ENCODE results near the gene LYRM1. TPM values are rescaled to one million over a fixed set of nuclear protein-coding genes. Genes with fewer than 3 reads are reported as not detected.

LYRM1 gene
- polyA plus RNA-seq, 4 donors, result 18.1 to 96.5 (median 45.3) TPM

DNA sequence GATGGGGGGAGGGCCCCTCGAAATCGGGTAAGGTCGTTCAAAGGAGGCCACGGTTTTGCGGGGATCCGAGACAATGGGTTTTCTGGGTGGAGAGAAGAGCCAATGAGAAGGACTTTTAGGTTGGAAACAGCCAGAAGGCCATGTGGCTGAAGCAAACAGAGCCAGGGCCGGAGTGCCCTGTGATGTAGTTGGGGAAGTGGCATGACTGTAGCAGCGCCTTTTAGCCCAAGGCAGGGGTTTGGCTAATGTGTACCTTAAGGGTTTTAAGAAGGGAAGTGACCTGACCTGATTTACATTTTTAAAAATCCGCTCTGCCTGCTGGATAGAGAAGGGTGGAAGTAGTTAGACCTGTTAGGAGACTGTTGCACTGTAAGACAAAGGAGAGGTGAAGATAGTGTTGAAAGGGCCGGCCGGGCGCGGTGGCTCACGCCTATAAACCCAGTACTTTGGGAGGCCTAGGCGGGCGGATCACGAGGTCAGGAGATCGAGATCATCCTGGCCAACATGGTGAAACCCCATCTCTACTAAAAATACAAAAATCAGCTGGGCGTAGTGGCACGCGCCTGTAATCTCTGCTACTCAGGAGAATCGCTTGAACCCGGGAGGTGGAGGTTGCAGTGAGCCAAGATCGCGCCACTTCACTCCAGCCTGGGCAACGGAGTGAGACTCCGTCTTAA, 1.0 kb downstream of the LYRM1 start:
- DNase-seq (peak; percentile 42 to 78), FAIRE-seq (no peak)
- Histone ChIP-seq H3K4me3 (ENCODE audit: low read depth in 1 of 3, low read length in 3 of 3) (peak overlapping the region; percentile 81 to 89 (median 84)), H3K9me3 (ENCODE audit: control insufficient read depth in 2 of 2, insufficient read depth in 1 of 2, low read depth in 1 of 2, low read length in 1 of 2) (no peaks in the 10 kb centered on the region), H3K4me1 (ENCODE audit: control insufficient read depth in 3 of 3, insufficient read depth in 2 of 3, low read depth in 1 of 3, low read length in 2 of 3) (peaks cover 2 to 57% (median 41%) of the 10 kb centered on the region in 3 donors), H3K36me3 (ENCODE audit: control insufficient read depth in 3 of 3, insufficient read depth in 2 of 3, low read depth in 1 of 3, low read length in 3 of 3) (peaks cover 0 to 7% (median 0%) of the 10 kb centered on the region in 3 donors), H3K27ac (ENCODE audit: low read depth in 1 of 3, low read length in 2 of 3) (peak overlapping the region; percentile 88 to 99 (median 98)), H3K27me3 (ENCODE audit: control insufficient read depth in 3 of 3, insufficient read depth in 3 of 3, low read length in 3 of 3) (no peaks in the 10 kb centered on the region)
- WGBS, 3 donors, result 16 to 26% (median 23%) methylated on average over 27 of the region's 27 CpGs

DNA sequence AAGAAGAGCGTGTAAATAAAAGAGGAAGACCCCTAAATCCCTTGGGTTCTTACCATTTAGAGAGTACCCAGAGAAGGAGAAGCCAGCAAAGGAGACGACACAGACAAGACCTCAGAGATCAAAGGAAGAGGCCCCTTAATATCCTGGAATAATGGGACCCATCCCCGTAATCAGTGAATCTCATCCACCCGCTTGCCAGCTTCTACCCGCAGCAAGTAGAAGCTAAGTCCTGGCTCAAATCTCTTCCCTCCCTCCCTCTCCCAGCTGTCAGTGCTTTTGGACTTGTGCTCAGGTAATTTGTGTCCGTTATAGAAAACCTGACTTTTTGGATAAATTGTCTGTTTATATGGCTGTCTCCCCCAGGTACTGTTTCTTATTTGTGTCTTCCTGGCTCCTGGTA, 1.9 kb downstream of the LYRM1 start:
- WGBS, 3 donors, result 76 to 90% (median 89%) methylated on average over 6 of the region's 6 CpGs
- DNase-seq (no peak), FAIRE-seq (no peak)
- H3K9me3 ChIP-seq (ENCODE audit: control insufficient read depth in 2 of 2, insufficient read depth in 1 of 2, low read depth in 1 of 2, low read length in 1 of 2), result no peaks in the 10 kb centered on the region
- no peaks in the 10 kb centered on the region for H3K27me3 ChIP-seq (ENCODE audit: control insufficient read depth in 3 of 3, insufficient read depth in 3 of 3, low read length in 3 of 3)
- peaks cover 0 to 8% (median 0%) of the 10 kb centered on the region in 3 donors for H3K36me3 ChIP-seq (ENCODE audit: control insufficient read depth in 3 of 3, insufficient read depth in 2 of 3, low read depth in 1 of 3, low read length in 3 of 3)
- peaks cover 2 to 59% (median 39%) of the 10 kb centered on the region in 3 donors for H3K4me1 ChIP-seq (ENCODE audit: control insufficient read depth in 3 of 3, insufficient read depth in 2 of 3, low read depth in 1 of 3, low read length in 2 of 3)
- no peak overlapping the region for H3K4me3 ChIP-seq (ENCODE audit: low read depth in 1 of 3, low read length in 3 of 3)
- peak overlapping the region in 2 of 3 donors; percentile 38 to 98 for H3K27ac ChIP-seq (ENCODE audit: low read depth in 1 of 3, low read length in 2 of 3)

DNA sequence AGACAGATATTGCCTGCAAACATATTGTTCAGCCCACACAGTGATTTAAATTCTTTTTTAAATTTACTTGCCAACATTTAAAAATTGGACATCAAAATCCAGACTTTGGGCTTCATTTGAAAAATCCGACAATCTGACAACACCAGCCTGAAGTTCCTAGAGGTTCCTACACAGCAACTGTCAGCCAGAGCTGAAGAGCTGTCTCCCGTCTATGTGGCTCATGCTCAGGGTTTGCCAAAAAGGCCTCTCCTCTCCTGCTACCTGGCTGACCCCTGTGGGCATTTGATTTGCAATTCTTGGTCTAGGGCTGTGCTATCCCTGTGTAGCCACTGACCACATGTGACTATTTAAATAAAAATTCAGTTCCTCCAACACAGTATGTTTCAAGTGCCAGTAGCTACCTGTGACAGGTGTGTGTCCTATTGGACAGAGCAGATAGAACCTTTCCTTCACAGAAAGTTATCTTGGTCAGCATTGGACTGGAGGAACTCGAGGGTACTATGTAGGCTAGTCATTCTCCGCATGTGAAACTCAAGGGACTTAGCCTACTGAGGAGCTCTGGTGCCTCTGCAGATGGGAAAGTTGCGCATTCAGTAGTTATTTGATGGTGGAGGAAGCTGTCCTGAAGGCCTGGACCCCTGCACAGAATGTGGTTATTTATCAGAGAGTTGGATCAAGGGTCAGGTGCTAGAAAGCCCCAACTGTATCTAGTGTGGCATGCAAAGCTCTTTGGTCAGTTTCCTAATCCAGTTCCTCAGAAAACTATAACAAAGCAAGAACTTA, 2.7 kb downstream of the LYRM1 start:
- Histone ChIP-seq H3K27ac (ENCODE audit: low read depth in 1 of 3, low read length in 2 of 3) (peak overlapping the region in 1 of 3 donors; percentile 61), H3K4me1 (ENCODE audit: control insufficient read depth in 3 of 3, insufficient read depth in 2 of 3, low read depth in 1 of 3, low read length in 2 of 3) (peaks cover 0 to 52% (median 32%) of the 10 kb centered on the region in 3 donors), H3K27me3 (ENCODE audit: control insufficient read depth in 3 of 3, insufficient read depth in 3 of 3, low read length in 3 of 3) (no peaks in the 10 kb centered on the region), H3K4me3 (ENCODE audit: low read depth in 1 of 3, low read length in 3 of 3) (no peak overlapping the region), H3K36me3 (ENCODE audit: control insufficient read depth in 3 of 3, insufficient read depth in 2 of 3, low read depth in 1 of 3, low read length in 3 of 3) (peaks cover 0 to 8% (median 0%) of the 10 kb centered on the region in 3 donors), H3K9me3 (ENCODE audit: control insufficient read depth in 2 of 2, insufficient read depth in 1 of 2, low read depth in 1 of 2, low read length in 1 of 2) (no peaks in the 10 kb centered on the region)
- DNase-seq (no peak), FAIRE-seq (no peak)
- WGBS, 3 donors, result 84 to 85% (median 85%) methylated on average over 5 of the region's 5 CpGs

DNA sequence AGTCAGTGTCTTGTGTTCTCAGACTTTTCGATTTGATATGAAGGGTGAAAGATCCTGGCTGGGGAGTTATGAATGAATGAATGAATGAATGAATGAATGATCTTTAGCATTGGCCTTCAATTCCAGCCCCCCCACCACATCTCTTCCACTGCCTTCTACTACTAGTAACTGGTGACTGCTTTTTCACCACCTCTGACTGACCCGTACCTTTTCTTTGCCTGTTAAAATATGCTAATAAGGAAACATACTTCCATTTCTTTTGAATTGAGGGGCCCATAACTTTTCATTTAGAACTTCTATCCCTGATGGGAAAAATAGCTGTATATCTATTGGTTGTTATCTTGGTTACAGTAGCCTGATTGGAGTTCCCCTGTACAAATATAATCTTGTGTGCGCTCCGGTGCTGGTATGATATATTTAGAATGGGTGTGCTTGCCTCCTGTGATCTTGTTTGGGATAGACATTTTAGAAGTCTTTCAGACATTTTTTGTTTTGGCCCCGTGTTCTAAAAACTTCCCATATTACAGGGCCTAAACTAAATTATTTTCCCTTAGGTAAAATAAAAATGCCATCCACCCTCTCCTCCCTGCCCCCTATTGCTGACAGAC, 3.4 kb downstream of the LYRM1 start:
- Histone ChIP-seq H3K9me3 (ENCODE audit: control insufficient read depth in 2 of 2, insufficient read depth in 1 of 2, low read depth in 1 of 2, low read length in 1 of 2) (no peaks in the 10 kb centered on the region), H3K27ac (ENCODE audit: low read depth in 1 of 3, low read length in 2 of 3) (peak overlapping the region in 2 of 3 donors; percentile 6 to 61), H3K4me1 (ENCODE audit: control insufficient read depth in 3 of 3, insufficient read depth in 2 of 3, low read depth in 1 of 3, low read length in 2 of 3) (peaks cover 0 to 52% (median 32%) of the 10 kb centered on the region in 3 donors), H3K4me3 (ENCODE audit: low read depth in 1 of 3, low read length in 3 of 3) (no peak overlapping the region), H3K36me3 (ENCODE audit: control insufficient read depth in 3 of 3, insufficient read depth in 2 of 3, low read depth in 1 of 3, low read length in 3 of 3) (peaks cover 0 to 8% (median 0%) of the 10 kb centered on the region in 3 donors), H3K27me3 (ENCODE audit: control insufficient read depth in 3 of 3, insufficient read depth in 3 of 3, low read length in 3 of 3) (no peaks in the 10 kb centered on the region)
- 42 to 54% (median 45%) methylated on average over 5 of the region's 5 CpGs for WGBS, 3 donors
- DNase-seq (no peak), FAIRE-seq (no peak)

DNA sequence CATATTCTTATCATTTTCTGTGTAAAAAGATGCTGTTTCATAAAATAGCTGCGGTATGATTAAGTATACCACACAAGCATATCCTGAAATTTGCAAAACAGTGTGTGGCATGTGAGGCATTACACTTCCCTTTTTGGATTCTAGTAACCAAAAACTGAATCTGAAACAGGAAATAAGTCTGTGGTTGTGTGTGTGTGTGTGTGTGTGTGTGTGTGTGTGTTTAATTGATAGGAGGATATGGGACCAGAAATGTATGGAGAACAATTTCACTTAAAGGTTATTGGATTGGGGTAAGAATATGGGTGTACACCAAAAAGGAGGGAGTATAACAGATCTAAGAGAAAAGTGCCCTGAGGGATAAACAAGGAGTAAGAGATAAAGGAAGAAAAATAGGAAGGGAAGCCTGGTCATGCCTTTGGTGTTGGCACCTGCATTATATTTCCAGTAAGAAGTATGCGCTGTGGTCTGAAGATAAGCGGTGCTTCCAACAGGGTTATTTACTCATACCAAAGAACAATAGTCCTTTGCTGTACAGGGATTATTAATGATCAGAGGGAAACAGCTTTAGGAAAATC, 4.0 kb downstream of the LYRM1 start:
- 12 to 40% (median 18%) methylated on average over 3 of the region's 3 CpGs for WGBS, 3 donors
- Histone ChIP-seq H3K9me3 (ENCODE audit: control insufficient read depth in 2 of 2, insufficient read depth in 1 of 2, low read depth in 1 of 2, low read length in 1 of 2) (no peaks in the 10 kb centered on the region), H3K4me3 (ENCODE audit: low read depth in 1 of 3, low read length in 3 of 3) (no peak overlapping the region), H3K27ac (ENCODE audit: low read depth in 1 of 3, low read length in 2 of 3) (peak overlapping the region in 2 of 3 donors; percentile 6 to 61), H3K36me3 (ENCODE audit: control insufficient read depth in 3 of 3, insufficient read depth in 2 of 3, low read depth in 1 of 3, low read length in 3 of 3) (peaks cover 0 to 8% (median 0%) of the 10 kb centered on the region in 3 donors), H3K4me1 (ENCODE audit: control insufficient read depth in 3 of 3, insufficient read depth in 2 of 3, low read depth in 1 of 3, low read length in 2 of 3) (peaks cover 0 to 52% (median 32%) of the 10 kb centered on the region in 3 donors), H3K27me3 (ENCODE audit: control insufficient read depth in 3 of 3, insufficient read depth in 3 of 3, low read length in 3 of 3) (no peaks in the 10 kb centered on the region)
- FAIRE-seq (no peak), DNase-seq (peak; percentile 40 to 49)

DNA sequence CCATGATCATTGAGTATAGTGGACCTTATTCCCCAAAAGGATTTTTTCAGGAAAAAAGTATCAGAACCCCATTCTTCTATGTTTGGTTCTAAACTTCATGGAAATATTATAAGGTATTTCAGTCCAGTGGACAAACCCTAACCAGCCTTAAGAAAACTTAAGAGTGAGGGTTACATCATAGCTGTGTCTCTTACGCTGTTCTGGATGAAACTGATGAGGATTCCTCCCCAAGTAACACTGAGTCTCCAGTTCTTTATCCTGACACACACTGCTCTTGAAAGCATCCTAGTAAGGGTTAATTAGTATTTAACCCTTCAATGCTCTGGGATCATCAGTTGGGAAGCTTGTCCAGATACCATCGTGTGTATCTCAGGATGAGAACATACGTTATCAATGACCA, 5.0 kb downstream of the LYRM1 start:
- H3K4me1 ChIP-seq (ENCODE audit: control insufficient read depth in 3 of 3, insufficient read depth in 2 of 3, low read depth in 1 of 3, low read length in 2 of 3), result peaks cover 0 to 52% (median 32%) of the 10 kb centered on the region in 3 donors
- FAIRE-seq (no peak), DNase-seq (no peak)
- no peaks in the 10 kb centered on the region for H3K9me3 ChIP-seq (ENCODE audit: control insufficient read depth in 2 of 2, insufficient read depth in 1 of 2, low read depth in 1 of 2, low read length in 1 of 2)
- peak overlapping the region in 2 of 3 donors; percentile 6 to 69 for H3K27ac ChIP-seq (ENCODE audit: low read depth in 1 of 3, low read length in 2 of 3)
- WGBS, 3 donors, result 72 to 87% (median 80%) methylated on average over 3 of the region's 3 CpGs
- no peaks in the 10 kb centered on the region for H3K27me3 ChIP-seq (ENCODE audit: control insufficient read depth in 3 of 3, insufficient read depth in 3 of 3, low read length in 3 of 3)
- H3K4me3 ChIP-seq (ENCODE audit: low read depth in 1 of 3, low read length in 3 of 3), result no peak overlapping the region
- peaks cover 0 to 8% (median 0%) of the 10 kb centered on the region in 3 donors for H3K36me3 ChIP-seq (ENCODE audit: control insufficient read depth in 3 of 3, insufficient read depth in 2 of 3, low read depth in 1 of 3, low read length in 3 of 3)

DNA sequence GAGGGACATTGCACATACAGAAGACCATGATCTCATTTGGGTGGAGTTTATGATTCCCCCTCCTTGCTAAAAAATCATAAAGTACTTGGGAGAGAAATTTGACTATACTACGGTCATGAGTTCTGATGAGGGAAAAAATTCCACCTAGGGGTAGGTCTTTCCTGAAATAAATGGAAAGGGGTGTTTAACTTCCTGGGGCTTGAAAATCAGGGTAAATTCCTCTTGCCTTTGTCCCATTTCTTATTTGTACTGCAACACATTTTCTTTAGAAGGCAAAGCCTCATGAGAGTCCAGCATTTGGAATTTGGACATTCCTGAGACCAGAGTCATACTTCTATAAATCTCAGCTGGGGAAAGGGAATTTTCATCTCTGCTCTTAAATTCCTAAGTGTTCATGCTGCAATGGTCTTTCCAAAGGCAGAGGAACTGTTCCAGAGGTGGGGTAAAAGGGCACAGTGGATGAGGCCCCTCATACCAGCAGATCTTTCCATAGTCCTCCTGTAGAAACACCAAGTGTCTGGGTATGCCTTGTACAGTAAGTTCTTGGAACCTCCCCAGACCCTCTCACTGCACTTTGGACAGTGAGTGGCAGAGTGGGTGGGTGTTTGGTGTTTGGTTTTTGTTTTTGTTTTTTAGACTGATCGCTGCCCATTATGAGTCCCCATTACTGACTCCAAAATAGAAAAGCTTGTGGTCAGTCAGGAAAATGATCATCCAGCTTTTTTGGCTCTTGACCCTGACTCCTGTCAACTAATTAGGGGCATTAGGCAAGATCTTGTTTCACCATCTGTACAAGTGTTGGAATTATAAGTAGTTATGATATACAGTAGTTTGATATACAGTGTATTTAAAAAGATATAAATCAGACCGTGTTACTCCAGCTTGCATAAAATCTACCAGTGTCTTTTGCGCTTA, 6.0 kb downstream of the LYRM1 start:
- Histone ChIP-seq H3K9me3 (ENCODE audit: control insufficient read depth in 2 of 2, insufficient read depth in 1 of 2, low read depth in 1 of 2, low read length in 1 of 2) (no peaks in the 10 kb centered on the region), H3K4me1 (ENCODE audit: control insufficient read depth in 3 of 3, insufficient read depth in 2 of 3, low read depth in 1 of 3, low read length in 2 of 3) (peaks cover 0 to 56% (median 38%) of the 10 kb centered on the region in 3 donors), H3K36me3 (ENCODE audit: control insufficient read depth in 3 of 3, insufficient read depth in 2 of 3, low read depth in 1 of 3, low read length in 3 of 3) (peaks cover 0 to 8% (median 0%) of the 10 kb centered on the region in 3 donors), H3K27ac (ENCODE audit: low read depth in 1 of 3, low read length in 2 of 3) (peak overlapping the region in 1 of 3 donors; percentile 69), H3K4me3 (ENCODE audit: low read depth in 1 of 3, low read length in 3 of 3) (no peak overlapping the region), H3K27me3 (ENCODE audit: control insufficient read depth in 3 of 3, insufficient read depth in 3 of 3, low read length in 3 of 3) (no peaks in the 10 kb centered on the region)
- FAIRE-seq (no peak), DNase-seq (no peak)
- 71 to 81% (median 81%) methylated on average over 4 of the region's 4 CpGs for WGBS, 3 donors
